ENCODE results near the gene CD34.
A peak's percentile ranks its signal among the peaks of the same experiment; 100 is the strongest.
"Not testable (repeated sequence)": the region's sequence is repeated elsewhere in the genome, so short reads cannot be mapped to it uniquely, and the experiment has no call there.

The CD34 gene

GRCh38 chr1:207890136-207890738 is 20.7 kb downstream of the CD34 start:
- Histone ChIP-seq H3K27ac (ENCODE audit: low read depth, low read length) (peak overlapping the region; percentile 18), H3K27me3 (ENCODE audit: control insufficient read depth, insufficient read depth, low read length) (no peaks in the 10 kb centered on the region), H3K4me1 (ENCODE audit: control insufficient read depth, insufficient read depth, low read length) (peaks cover 1% of the 10 kb centered on the region), H3K36me3 (ENCODE audit: control insufficient read depth, insufficient read depth, low read length) (no peaks in the 10 kb centered on the region), H3K4me3 (ENCODE audit: low read length) (no peak overlapping the region), H3K9ac (ENCODE audit: low read length) (no peak overlapping the region)

- no peaks in the 10 kb centered on the region for H3K27me3 ChIP-seq (ENCODE audit: control insufficient read depth, insufficient read depth, low read length)
- no peak overlapping the region for H3K4me3 ChIP-seq (ENCODE audit: low read length)
- no peaks in the 10 kb centered on the region for H3K36me3 ChIP-seq (ENCODE audit: control insufficient read depth, insufficient read depth, low read length)
- H3K9ac ChIP-seq (ENCODE audit: low read length): no peak overlapping the region
- H3K4me1 ChIP-seq (ENCODE audit: control insufficient read depth, insufficient read depth, low read length): peaks cover 3% of the 10 kb centered on the region
- H3K27ac ChIP-seq (ENCODE audit: low read depth, low read length): no peak overlapping the region
Measured at GRCh38 chr1:207888652-207889051, 22.3 kb downstream of the CD34 start.

- Histone ChIP-seq H3K4me3 (ENCODE audit: low read length) (no peak overlapping the region), H3K27me3 (ENCODE audit: control insufficient read depth, insufficient read depth, low read length) (no peaks in the 10 kb centered on the region), H3K27ac (ENCODE audit: low read depth, low read length) (no peak overlapping the region), H3K4me1 (ENCODE audit: control insufficient read depth, insufficient read depth, low read length) (peaks cover 3% of the 10 kb centered on the region), H3K9ac (ENCODE audit: low read length) (no peak overlapping the region), H3K36me3 (ENCODE audit: control insufficient read depth, insufficient read depth, low read length) (no peaks in the 10 kb centered on the region)
Measured at GRCh38 chr1:207887542-207888201, 23.3 kb downstream of the CD34 start.

GRCh38 chr1:207886227-207886626 is 24.7 kb downstream of the CD34 start:
- Histone ChIP-seq H3K9ac (ENCODE audit: low read length) (no peak overlapping the region), H3K27me3 (ENCODE audit: control insufficient read depth, insufficient read depth, low read length) (no peaks in the 10 kb centered on the region), H3K4me1 (ENCODE audit: control insufficient read depth, insufficient read depth, low read length) (peaks cover 3% of the 10 kb centered on the region)

GRCh38 chr1:207885129-207886032 is 25.5 kb downstream of the CD34 start:
- H3K27me3 ChIP-seq (ENCODE audit: control insufficient read depth, insufficient read depth, low read length): no peaks in the 10 kb centered on the region
- peaks cover 3% of the 10 kb centered on the region for H3K4me1 ChIP-seq (ENCODE audit: control insufficient read depth, insufficient read depth, low read length)
- peak overlapping the region; percentile 49 for H3K27ac ChIP-seq (ENCODE audit: low read depth, low read length)
- no peak overlapping the region for H3K9ac ChIP-seq (ENCODE audit: low read length)
- no peak overlapping the region for H3K4me3 ChIP-seq (ENCODE audit: low read length)
- no peaks in the 10 kb centered on the region for H3K36me3 ChIP-seq (ENCODE audit: control insufficient read depth, insufficient read depth, low read length)

More at GRCh38 chr1:207886227-207886626, 24.7 kb downstream of the CD34 start:
- Histone ChIP-seq H3K27ac (ENCODE audit: low read depth, low read length) (no peak overlapping the region), H3K36me3 (ENCODE audit: control insufficient read depth, insufficient read depth, low read length) (no peaks in the 10 kb centered on the region), H3K4me3 (ENCODE audit: low read length) (no peak overlapping the region)

- peaks cover 3% of the 10 kb centered on the region for H3K4me1 ChIP-seq (ENCODE audit: control insufficient read depth, insufficient read depth, low read length)
- H3K36me3 ChIP-seq (ENCODE audit: control insufficient read depth, insufficient read depth, low read length): no peaks in the 10 kb centered on the region
- no peaks in the 10 kb centered on the region for H3K27me3 ChIP-seq (ENCODE audit: control insufficient read depth, insufficient read depth, low read length)
- no peak overlapping the region for H3K9ac ChIP-seq (ENCODE audit: low read length)
- no peak overlapping the region for H3K4me3 ChIP-seq (ENCODE audit: low read length)
- H3K27ac ChIP-seq (ENCODE audit: low read depth, low read length): peak overlapping the region; percentile 49
Measured at GRCh38 chr1:207884266-207885029, 26.5 kb downstream of the CD34 start.

- Histone ChIP-seq H3K4me3 (ENCODE audit: low read length) (peak overlapping the region; percentile 23), H3K4me1 (ENCODE audit: control insufficient read depth, insufficient read depth, low read length) (peaks cover 3% of the 10 kb centered on the region), H3K27ac (ENCODE audit: low read depth, low read length) (no peak overlapping the region), H3K27me3 (ENCODE audit: control insufficient read depth, insufficient read depth, low read length) (no peaks in the 10 kb centered on the region), H3K9ac (ENCODE audit: low read length) (no peak overlapping the region), H3K36me3 (ENCODE audit: control insufficient read depth, insufficient read depth, low read length) (no peaks in the 10 kb centered on the region)
Measured at GRCh38 chr1:207883660-207884250, 27.2 kb downstream of the CD34 start.

- no peaks in the 10 kb centered on the region for H3K27me3 ChIP-seq (ENCODE audit: control insufficient read depth, insufficient read depth, low read length)
- no peak overlapping the region for H3K27ac ChIP-seq (ENCODE audit: low read depth, low read length)
- no peaks in the 10 kb centered on the region for H3K36me3 ChIP-seq (ENCODE audit: control insufficient read depth, insufficient read depth, low read length)
- H3K4me3 ChIP-seq (ENCODE audit: low read length): no peak overlapping the region
- no peak overlapping the region for H3K9ac ChIP-seq (ENCODE audit: low read length)
- H3K4me1 ChIP-seq (ENCODE audit: control insufficient read depth, insufficient read depth, low read length): peaks cover 3% of the 10 kb centered on the region
Measured at GRCh38 chr1:207883104-207883651, 27.7 kb downstream of the CD34 start.

- no peak overlapping the region for H3K4me3 ChIP-seq (ENCODE audit: low read length)
- no peak overlapping the region for H3K9ac ChIP-seq (ENCODE audit: low read length)
- H3K4me1 ChIP-seq (ENCODE audit: control insufficient read depth, insufficient read depth, low read length): peaks cover 3% of the 10 kb centered on the region
- no peaks in the 10 kb centered on the region for H3K36me3 ChIP-seq (ENCODE audit: control insufficient read depth, insufficient read depth, low read length)
- no peak overlapping the region for H3K27ac ChIP-seq (ENCODE audit: low read depth, low read length)
- H3K27me3 ChIP-seq (ENCODE audit: control insufficient read depth, insufficient read depth, low read length): no peaks in the 10 kb centered on the region
Measured at GRCh38 chr1:207882692-207883091, 28.2 kb downstream of the CD34 start.

- H3K9ac ChIP-seq (ENCODE audit: low read length): no peak overlapping the region
Measured at GRCh38 chr1:207878939-207879338, 32.0 kb downstream of the CD34 start.

GRCh38 chr1:207877914-207878313 is 33.0 kb downstream of the CD34 start:
- not testable (repeated sequence) for H3K9ac ChIP-seq (ENCODE audit: low read length); H3K27ac ChIP-seq (ENCODE audit: low read depth, low read length); H3K36me3 ChIP-seq (ENCODE audit: control insufficient read depth, insufficient read depth, low read length); H3K4me3 ChIP-seq (ENCODE audit: low read length); H3K4me1 ChIP-seq (ENCODE audit: control insufficient read depth, insufficient read depth, low read length); H3K27me3 ChIP-seq (ENCODE audit: control insufficient read depth, insufficient read depth, low read length)

More at GRCh38 chr1:207878939-207879338, 32.0 kb downstream of the CD34 start:
- no peak overlapping the region for H3K27ac ChIP-seq (ENCODE audit: low read depth, low read length)
- H3K4me1 ChIP-seq (ENCODE audit: control insufficient read depth, insufficient read depth, low read length): no peaks in the 10 kb centered on the region
- H3K27me3 ChIP-seq (ENCODE audit: control insufficient read depth, insufficient read depth, low read length): no peaks in the 10 kb centered on the region
- no peaks in the 10 kb centered on the region for H3K36me3 ChIP-seq (ENCODE audit: control insufficient read depth, insufficient read depth, low read length)
- H3K4me3 ChIP-seq (ENCODE audit: low read length): no peak overlapping the region

All from rectal smooth muscle tissue (tissue), 1 donor.